ENCODE measurements around the gene ARAP1.

The ARAP1 gene

DNA sequence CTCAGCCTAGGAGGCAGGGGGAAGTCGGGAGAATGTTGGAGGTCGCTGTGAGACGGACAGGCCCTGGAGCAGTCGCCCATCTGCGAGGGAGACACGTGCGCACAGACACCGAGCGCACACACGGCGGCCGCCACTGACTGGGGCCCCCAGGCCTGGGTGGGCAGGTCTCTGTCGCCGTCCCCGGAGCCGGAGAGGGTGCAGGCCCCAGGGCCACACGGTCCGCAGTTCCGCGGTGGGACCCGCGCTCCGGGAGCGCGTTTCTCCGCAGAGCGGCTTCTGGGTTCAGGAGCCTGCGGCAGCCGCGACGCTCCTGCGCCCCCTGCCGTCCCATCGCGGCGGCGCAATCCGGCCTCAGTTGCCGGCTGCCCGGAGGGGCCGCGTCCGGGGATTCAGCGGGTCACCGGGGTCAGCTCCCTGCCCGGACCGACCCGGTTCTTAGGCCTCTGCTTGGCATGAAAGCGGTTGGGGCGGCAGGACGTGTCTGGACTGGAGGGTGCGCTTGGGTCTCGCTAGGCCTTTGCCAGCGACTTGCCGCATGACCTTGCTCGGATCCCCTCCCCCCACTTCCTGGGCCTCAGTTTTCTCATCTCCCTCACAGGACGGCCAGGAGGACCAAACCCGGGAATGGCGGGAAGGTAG is 109.2 kb downstream of the ARAP1 start:
- in situ Hi-C loops (cut with HindIII; ENCODE audit: low sequenced_read_pairs): no loop called here

DNA sequence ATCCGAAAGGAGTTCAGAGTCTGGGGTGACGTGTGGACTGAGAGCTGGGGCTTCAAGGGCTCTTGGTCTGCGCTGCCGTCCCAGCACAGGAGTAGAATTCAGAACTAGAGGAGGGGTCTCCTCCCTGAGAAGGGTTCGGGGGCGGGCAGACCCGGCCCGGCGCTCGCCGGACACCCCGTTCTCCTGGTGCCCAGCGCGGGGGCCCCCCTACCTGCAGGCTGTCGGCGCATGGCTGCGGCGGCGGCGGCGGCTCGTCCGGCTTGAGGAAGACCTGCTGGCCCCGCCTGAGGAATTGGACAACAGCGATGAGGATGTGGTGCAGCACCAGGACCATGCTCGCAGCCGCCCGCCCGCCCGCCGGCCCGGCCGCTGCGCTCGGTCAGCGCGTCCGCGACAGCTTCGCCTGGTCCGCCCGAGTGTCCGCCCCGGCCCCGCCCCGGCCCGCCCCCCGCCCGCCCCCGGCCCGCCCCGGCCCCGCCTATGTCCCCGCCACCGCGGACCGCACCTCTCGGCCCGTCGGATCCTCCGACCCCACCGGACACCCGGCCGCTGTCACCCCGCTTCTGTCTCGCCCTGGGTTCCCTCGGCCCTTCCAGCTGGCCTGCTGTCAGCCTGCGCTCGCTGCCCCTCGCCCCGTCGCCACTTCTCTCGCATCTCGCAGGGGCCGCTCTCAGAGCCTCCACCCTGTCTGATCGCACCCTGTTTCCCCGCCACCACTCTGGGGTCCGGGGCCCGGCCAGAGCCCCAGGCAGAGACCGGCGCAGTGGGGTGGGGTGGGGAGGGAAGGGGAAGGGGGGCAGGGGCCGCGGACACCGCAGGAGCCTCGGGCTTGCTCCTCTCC is 109.9 kb downstream of the ARAP1 start:
- in situ Hi-C loops (cut with HindIII; ENCODE audit: low sequenced_read_pairs): no loop called here

DNA sequence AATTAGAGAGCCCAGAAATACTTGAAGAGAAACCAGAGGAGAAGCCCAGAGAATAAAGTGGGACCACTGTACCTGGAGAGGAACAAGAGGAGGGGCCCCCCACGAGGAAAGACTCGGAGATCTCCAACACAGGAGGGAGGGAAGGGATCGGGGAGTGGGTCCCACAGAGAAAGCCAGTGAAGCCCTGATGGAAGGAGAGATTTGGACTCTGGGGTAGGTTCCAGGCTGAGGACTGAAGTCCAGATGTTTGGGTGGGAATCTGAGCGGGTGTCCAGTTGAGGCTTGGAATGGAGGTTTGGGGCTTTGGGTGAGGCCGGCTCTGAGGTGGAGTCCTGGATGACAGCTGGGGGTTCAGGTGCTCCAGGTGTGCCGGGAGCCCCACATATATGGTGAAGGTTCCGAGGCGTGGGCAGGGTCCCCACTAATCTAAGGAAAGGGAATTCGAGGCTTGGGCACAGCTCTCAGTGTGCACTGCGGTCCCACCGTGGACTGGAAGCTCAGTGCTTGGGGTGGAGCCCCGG is 110.6 kb downstream of the ARAP1 start:
- in situ Hi-C loops (cut with HindIII; ENCODE audit: low sequenced_read_pairs): no loop called here

DNA sequence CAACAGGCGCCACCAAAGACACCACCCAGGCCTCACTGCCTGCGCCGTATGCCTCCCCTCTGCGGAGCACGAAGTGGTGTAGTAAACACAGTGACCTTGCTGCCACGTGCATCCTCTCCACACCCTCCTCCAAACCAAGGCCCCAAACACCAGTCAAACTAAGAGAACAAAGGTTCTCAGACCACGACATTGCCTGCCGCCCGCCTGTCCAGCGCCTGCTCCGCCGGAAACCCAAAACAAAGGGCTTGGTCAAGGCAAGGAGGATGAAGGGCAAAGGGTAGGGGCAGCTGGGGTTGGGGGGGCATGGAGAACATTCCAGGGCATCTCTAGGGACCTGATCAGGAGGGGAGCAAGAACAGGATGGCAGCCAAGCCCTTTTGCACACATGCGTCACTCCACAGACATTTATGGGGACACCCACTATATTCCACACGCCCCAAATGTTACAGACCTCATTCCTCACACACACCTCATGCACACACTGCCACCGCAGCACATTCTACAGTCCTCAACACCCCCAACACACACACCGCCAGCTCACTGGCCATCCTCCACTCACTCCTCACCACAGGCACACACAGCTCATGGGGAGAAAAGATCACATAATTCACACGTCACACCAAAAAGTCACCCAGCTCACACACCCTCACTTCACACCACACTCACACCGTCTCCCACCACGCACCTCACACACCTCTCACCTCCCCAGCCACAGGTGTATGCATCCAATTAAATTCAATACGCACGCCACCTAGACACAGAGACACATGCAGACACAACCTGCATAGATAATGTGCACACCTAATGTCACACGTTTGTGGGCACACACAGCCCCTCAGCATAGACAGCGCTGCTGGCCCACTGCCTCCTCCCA is 112.5 kb downstream of the ARAP1 start:
- in situ Hi-C loops (cut with HindIII; ENCODE audit: low sequenced_read_pairs): no loop called here

DNA sequence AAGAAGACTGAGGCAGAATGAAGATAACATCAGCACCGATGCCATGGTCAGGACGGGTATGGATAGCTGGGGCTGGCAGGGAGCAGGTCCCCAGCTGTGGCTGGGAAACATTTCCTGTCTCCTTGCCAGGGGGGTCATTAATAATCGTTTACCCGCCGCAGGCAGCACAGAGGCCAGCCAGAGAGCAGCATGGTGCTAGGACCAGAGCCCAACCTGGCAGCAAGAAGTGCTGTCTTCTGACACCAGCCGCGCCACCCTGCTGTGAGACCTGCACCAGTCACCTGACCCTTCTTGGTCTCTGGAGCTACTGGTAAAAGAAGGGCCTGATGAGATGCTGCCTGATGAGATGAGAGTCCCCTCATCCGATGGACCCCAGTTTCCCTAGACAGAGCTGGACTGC is 114.3 kb downstream of the ARAP1 start:
- in situ Hi-C loops (cut with HindIII; ENCODE audit: low sequenced_read_pairs): no loop called here

DNA sequence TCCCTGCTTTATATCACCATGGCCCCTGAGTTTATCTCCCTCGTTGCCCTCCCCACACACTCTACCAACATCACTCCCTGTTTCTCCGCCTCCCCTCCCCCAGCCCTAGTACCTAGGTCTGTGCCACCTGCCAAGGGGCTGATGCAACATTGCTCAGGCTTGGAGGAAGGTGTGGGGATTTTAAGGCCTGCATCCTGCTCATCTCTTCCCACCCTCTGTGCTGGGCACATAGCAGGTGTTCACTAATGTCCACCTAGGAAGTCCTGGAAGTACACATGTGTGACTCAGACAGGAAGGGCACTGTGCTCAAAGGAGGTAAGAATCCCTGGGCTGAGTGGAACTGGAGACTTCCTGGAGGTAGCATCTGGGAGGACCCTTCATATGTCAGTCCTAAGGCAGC is 115.0 kb downstream of the ARAP1 start:
- in situ Hi-C loops (cut with HindIII; ENCODE audit: low sequenced_read_pairs): no loop called here

DNA sequence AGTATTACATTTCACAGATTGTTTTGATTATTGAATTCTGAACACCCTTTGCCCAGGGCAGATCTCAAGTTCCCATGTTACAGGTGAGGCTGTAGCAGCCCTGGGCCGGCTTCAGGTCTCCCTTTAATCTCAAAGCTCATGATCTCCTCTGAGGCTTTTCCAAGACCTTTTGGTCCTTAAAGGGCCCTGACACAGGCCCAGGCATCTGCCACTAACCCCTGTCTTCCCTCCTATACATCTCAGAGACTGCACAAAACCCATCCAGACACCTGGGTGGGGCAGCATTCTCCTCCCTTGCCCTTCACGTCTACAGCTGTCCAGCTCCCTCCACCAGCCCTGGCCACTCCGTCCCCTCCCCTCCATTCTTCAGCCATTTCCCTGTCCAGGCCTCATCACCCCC is 115.8 kb downstream of the ARAP1 start:
- in situ Hi-C loops (cut with HindIII; ENCODE audit: low sequenced_read_pairs): no loop called here

DNA sequence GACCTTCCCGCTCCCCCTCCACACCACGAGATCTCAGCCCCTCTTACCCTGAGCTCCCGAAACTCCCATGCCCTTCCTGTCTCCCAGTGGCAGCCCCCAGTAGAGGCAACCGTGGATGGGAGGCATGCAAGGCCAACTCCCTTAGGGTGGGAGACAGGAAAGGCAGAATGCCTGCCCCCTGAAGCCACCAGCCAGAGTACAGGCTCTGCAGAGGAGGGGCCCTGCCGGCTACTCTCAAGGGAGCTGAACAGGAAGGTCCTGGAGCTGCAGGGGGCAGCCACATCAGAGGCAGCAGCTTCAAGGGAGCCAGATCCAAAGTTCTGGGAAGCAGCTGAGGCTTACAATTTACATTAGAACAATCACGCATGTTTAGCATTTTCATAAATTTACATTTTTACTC is 116.3 kb downstream of the ARAP1 start:
- in situ Hi-C loops (cut with HindIII; ENCODE audit: low sequenced_read_pairs): no loop called here

DNA sequence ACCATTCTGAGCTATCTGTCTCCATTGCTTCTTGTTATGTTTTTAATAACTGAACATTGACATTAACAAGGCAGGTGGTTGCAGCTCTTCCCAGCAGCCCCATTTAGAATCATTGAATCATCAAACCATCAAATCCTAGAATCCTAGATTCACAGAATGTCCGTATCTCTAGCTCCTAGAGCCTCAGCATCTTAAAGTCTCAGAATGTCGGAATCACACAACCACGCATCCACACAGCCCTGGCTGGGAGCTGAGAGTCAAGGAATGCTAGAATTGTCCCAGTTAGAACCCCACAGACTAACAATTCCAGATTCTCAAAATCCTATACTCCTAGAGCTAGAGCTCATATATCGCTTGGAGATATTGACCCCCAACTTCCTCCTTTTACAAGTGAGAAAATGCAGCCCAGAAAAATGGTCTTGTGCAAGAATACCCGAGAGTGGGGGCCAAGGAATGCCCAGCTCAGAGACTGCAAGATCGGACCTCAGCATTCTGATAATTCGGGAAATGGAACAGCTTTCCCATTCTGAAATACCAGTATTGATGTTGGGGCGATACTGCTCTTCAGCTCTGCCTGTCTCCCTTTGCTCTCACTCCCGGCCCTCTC is 116.8 kb downstream of the ARAP1 start:
- in situ Hi-C loops (cut with HindIII; ENCODE audit: low sequenced_read_pairs): no loop called here

All from DLD1 (cell line).